PC-3 (cell line): ENCODE measurements around the gene OTOS.

Experiments
- CTCF ChIP-seq: fragments of 300-600 bp; sonication (generic); conservative IDR thresholded peaks from 2 replicates; pipeline ENCODE4 v1.5.1; 2017; ENCODE audit warnings: antibody characterized with exemption, low read depth, mild to moderate bottlenecking, low read length
- EZH2 ChIP-seq: fragments of 300-600 bp; sonication (generic); IDR thresholded peaks from one replicate; pipeline ENCODE4 v1.6.1; 2017; ENCODE audit warnings: antibody characterized with exemption, mild to moderate bottlenecking, low read length; ENCODE audit not compliant: unreplicated experiment
- EZH2phosphoT487 ChIP-seq: fragments of 300-600 bp; sonication (generic); IDR thresholded peaks from 2 replicates; pipeline ENCODE4 v1.6.1; 2018; ENCODE audit warnings: mild to moderate bottlenecking, antibody characterized with exemption, low read length, borderline replicate concordance

DNA sequence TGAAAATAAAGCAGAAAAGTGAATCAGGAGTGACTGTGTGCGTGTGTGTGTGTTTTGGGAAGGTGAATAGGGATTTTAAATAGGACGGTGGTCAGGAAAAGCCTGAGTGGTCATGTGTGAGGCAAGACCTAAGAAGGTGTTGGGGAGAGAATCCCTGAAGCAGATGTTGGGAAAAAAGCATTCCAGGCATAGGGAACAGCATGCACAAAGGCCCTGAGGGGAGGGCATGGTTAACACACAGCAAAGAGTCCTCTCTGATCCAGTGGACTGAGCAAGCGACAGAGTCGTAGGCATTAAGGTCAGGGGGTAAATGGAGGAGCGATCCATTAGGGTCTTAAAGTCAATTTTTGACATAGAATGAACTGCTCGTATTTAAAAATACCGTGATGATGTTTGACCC, 34.0 kb upstream of the OTOS start:
- TF ChIP-seq CTCF = no peak
- no peak for TF ChIP-seq EZH2
- TF ChIP-seq EZH2phosphoT487 = no peak
